Cardiac fibroblast (primary cell): Measurements from ENCODE around the gene DNAJC8.

Experiments used
- DNase-seq, 2 donors: peaks; one replicate each; pipeline versions ENCODE4 v3.0.0 to v3.0.0-alpha.2; 2010; ENCODE audit warnings: low read depth in 2 of 2
- H3K4me3 ChIP-seq, 2 donors: replicated peaks in 1 of 2; 1 replicate in 1 of 2; 2 replicates in 1 of 2; pipeline ENCODE4 v1.5.1; 2011; ENCODE audit warnings: low read depth in 2 of 2, low read length in 2 of 2, mild to moderate bottlenecking in 2 of 2, moderate library complexity in 1 of 2
- CTCF ChIP-seq: IDR thresholded peaks from one replicate; pipeline ENCODE4 v1.5.1; 2011; ENCODE audit warnings: low read depth, mild to moderate bottlenecking, low read length, inconsistent platforms

DNAJC8 gene

GRCh38 chr1:28200234-28200873 lies 32.5 kb downstream of the DNAJC8 start:
- DNase-seq: no peak
- no peak overlapping the region for H3K4me3 ChIP-seq
- TF ChIP-seq CTCF: no peak

GRCh38 chr1:28199328-28200233 lies 33.2 kb downstream of the DNAJC8 start:
- no peak for DNase-seq
- TF ChIP-seq CTCF: no peak
- H3K4me3 ChIP-seq: no peak overlapping the region

- TF ChIP-seq CTCF: no peak
- H3K4me3 ChIP-seq: no peak overlapping the region
- no peak for DNase-seq
These were observed 35.0 kb downstream of the DNAJC8 start for GRCh38 chr1:28197682-28198415.

- DNase-seq: no peak
- TF ChIP-seq CTCF: no peak
- no peak overlapping the region for H3K4me3 ChIP-seq
These were observed 36.5 kb downstream of the DNAJC8 start for GRCh38 chr1:28196330-28196729.

- no peak for DNase-seq
- no peak for TF ChIP-seq CTCF
- no peak overlapping the region for H3K4me3 ChIP-seq
These were observed 37.0 kb downstream of the DNAJC8 start for GRCh38 chr1:28195780-28196179.

- no peak for DNase-seq
- H3K4me3 ChIP-seq: no peak overlapping the region
- no peak for TF ChIP-seq CTCF
These were observed 38.3 kb downstream of the DNAJC8 start for GRCh38 chr1:28194326-28195035.
